ENCODE data around the gene SPEG.

- TF ChIP-seq YY1 (IDR thresholded peaks at IDR 0.05; ENCODE audit: insufficient read depth, insufficient read length) (no peak), SUZ12 (IDR thresholded peaks at IDR 0.05; ENCODE audit: extremely low read depth, insufficient read depth, insufficient read length) (no peak)
Observed at GRCh38 chr2:219545943-219546352, 111.3 kb downstream of the SPEG start.
